IMR-90 (cell line): Measurements from ENCODE around the gene SLC19A1. TPM values are rescaled to one million over a fixed set of nuclear protein-coding genes. Genes with fewer than 3 reads are reported as not detected.

Experiments used
- ATAC-seq: fragments of 200-7000 bp; cut with Tn5 transposase; 2 replicates; pipeline ENCODE4 v1.9.1; 2020; ENCODE audit warnings: low read depth, mild to moderate bottlenecking, moderate library complexity
- BruUV-seq: library from RNA; stranded (reverse); fragments of 400-500 nt; replicated peaks from 2 replicates; lab custom pipeline; 2021; lab: Mats Ljungman, UMichigan
- CTCF ChIA-PET: fragments of 300-600 bp; formaldehyde crosslinking; extraction: SDS; loops from one replicate; lab custom pipeline; 2021; ENCODE audit warnings: antibody characterized with exemption; lab: Yijun Ruan, JAX
- POLR2A ChIA-PET: fragments of 300-600 bp; sonication (Branson Sonifier 250); formaldehyde crosslinking; loops from one replicate; lab custom pipeline; 2022; ENCODE audit warnings: antibody characterized with exemption; ENCODE audit not compliant: unreplicated experiment; lab: Charles Lee
- DNase-seq: peaks from one replicate; pipeline ENCODE4 v3.0.0; 2013
- H2AFZ ChIP-seq: replicated peaks from 2 replicates; pipeline ENCODE3; 2013; ENCODE audit warnings: low read length, mild to moderate bottlenecking; ENCODE audit not compliant: poor library complexity
- H2AK5ac ChIP-seq: 2 replicates; pipeline ENCODE4 v1.6.1; 2013; ENCODE audit warnings: low read depth, low read length, inconsistent platforms
- H2AK9ac ChIP-seq: replicated peaks from 2 replicates; pipeline ENCODE3; 2013; ENCODE audit warnings: mild to moderate bottlenecking, low read depth, low read length, moderate library complexity; ENCODE audit not compliant: poor library complexity
- H2BK120ac ChIP-seq: 2 replicates; pipeline ENCODE4 v1.6.1; 2013; ENCODE audit warnings: low read depth, low read length, inconsistent platforms
- H2BK15ac ChIP-seq: 3 replicates; pipeline ENCODE4 v1.6.1; 2013; ENCODE audit warnings: low read depth, low read length, inconsistent platforms
- H2BK20ac ChIP-seq: 2 replicates; pipeline ENCODE4 v1.6.1; 2013; ENCODE audit warnings: low read depth, mild to moderate bottlenecking, inconsistent platforms, low read length, moderate library complexity
- H2BK5ac ChIP-seq: 2 replicates; pipeline ENCODE4 v1.6.1; 2013; ENCODE audit warnings: mild to moderate bottlenecking, low read depth, low read length, inconsistent platforms; ENCODE audit not compliant: poor library complexity, severe bottlenecking
- H3K14ac ChIP-seq: replicated peaks from 2 replicates; pipeline ENCODE4 v1.6.1; 2013; ENCODE audit warnings: low read depth, low read length, inconsistent platforms
- H3K18ac ChIP-seq: 2 replicates; pipeline ENCODE4 v1.6.1; 2013; ENCODE audit warnings: low read depth, low read length, control low read depth
- H3K23ac ChIP-seq: 2 replicates; pipeline ENCODE4 v1.6.1; 2013; ENCODE audit warnings: low read depth, low read length, inconsistent platforms
- H3K27ac ChIP-seq: 2 replicates; pipeline ENCODE4 v1.5.1; 2013; ENCODE audit warnings: mild to moderate bottlenecking, control low read depth, low read length; ENCODE audit not compliant: insufficient read depth
- H3K27me3 ChIP-seq: 2 replicates; pipeline ENCODE4 v1.6.1; 2013; ENCODE audit warnings: low read length; ENCODE audit not compliant: control insufficient read depth, insufficient read depth
- H3K36me3 ChIP-seq: 2 replicates; pipeline ENCODE4 v1.6.1; 2013; ENCODE audit warnings: low read length, mixed read lengths; ENCODE audit not compliant: control insufficient read depth, insufficient read depth
- H3K4ac ChIP-seq: 2 replicates; pipeline ENCODE4 v1.6.1; 2013; ENCODE audit warnings: low read depth, low read length, inconsistent platforms
- H3K4me1 ChIP-seq: 2 replicates; pipeline ENCODE4 v1.6.1; 2013; ENCODE audit warnings: low read length, mixed read lengths; ENCODE audit not compliant: control insufficient read depth, insufficient read depth
- H3K4me2 ChIP-seq: 2 replicates; pipeline ENCODE4 v1.6.1; 2013; ENCODE audit warnings: low read depth, mild to moderate bottlenecking, control low read depth, low read length, moderate library complexity
- H3K4me3 ChIP-seq: 2 replicates; pipeline ENCODE4 v1.5.1; 2013; ENCODE audit warnings: low read depth, mild to moderate bottlenecking, control low read depth, low read length, moderate library complexity; ENCODE audit not compliant: insufficient read depth
- H3K56ac ChIP-seq: 2 replicates; pipeline ENCODE4 v1.6.1; 2013; ENCODE audit warnings: low read length, inconsistent platforms; ENCODE audit not compliant: insufficient read depth; ENCODE audit errors: extremely low read depth
- H3K79me1 ChIP-seq, 2 experiments: 2 replicates each; pipeline ENCODE4 v1.6.1; 2013; ENCODE audit warnings: low read length in 2 of 2, inconsistent platforms in 1 of 2, low read depth in 1 of 2
- H3K9ac ChIP-seq: 2 replicates; pipeline ENCODE4 v1.6.1; 2013; ENCODE audit warnings: low read depth, low read length, control low read depth
- H3K9me1 ChIP-seq: 2 replicates; pipeline ENCODE4 v1.6.1; 2013; ENCODE audit warnings: low read length, inconsistent platforms; ENCODE audit not compliant: insufficient read depth
- H3K9me3 ChIP-seq: 2 replicates; pipeline ENCODE4 v1.6.1; 2013; ENCODE audit warnings: low read length; ENCODE audit not compliant: control insufficient read depth, insufficient read depth
- H4K20me1 ChIP-seq: 2 replicates; pipeline ENCODE4 v1.6.1; 2013; ENCODE audit warnings: low read length, inconsistent platforms; ENCODE audit not compliant: insufficient read depth
- H4K5ac ChIP-seq: 2 replicates; pipeline ENCODE4 v1.6.1; 2013; ENCODE audit warnings: mild to moderate bottlenecking, low read depth, low read length, control low read depth
- H4K8ac ChIP-seq, 2 experiments: 2 replicates each; pipeline ENCODE4 v1.6.1; 2013; ENCODE audit warnings: low read depth in 2 of 2, low read length in 2 of 2, control low read depth in 1 of 2, inconsistent platforms in 1 of 2
- H4K91ac ChIP-seq: 2 replicates; pipeline ENCODE4 v1.6.1; 2013; ENCODE audit warnings: low read depth, low read length, inconsistent platforms; ENCODE audit not compliant: insufficient read depth
- BHLHE40 ChIP-seq: fragments of 150-350 bp; IDR thresholded peaks from 2 replicates; pipeline ENCODE4 v1.6.1; 2016; ENCODE audit warnings: mild to moderate bottlenecking, low read depth, low read length
- CEBPB ChIP-seq: IDR thresholded peaks from 2 replicates; pipeline ENCODE4 v1.6.1; 2012; ENCODE audit warnings: low read depth, low read length, improper control_type of control experiment
- CHD1 ChIP-seq: IDR thresholded peaks from 2 replicates; pipeline ENCODE4 v1.6.1; 2012; ENCODE audit warnings: low read depth, low read length, improper control_type of control experiment
- CTCF ChIP-seq: conservative IDR thresholded peaks from 2 replicates; pipeline ENCODE4 v1.5.1; 2012; ENCODE audit warnings: mild to moderate bottlenecking, low read depth, low read length, improper control_type of control experiment
- ELK1 ChIP-seq: fragments of 150-350 bp; IDR thresholded peaks from 2 replicates; pipeline ENCODE4 v1.6.1; 2016; ENCODE audit warnings: low read depth, mild to moderate bottlenecking, low read length, moderate library complexity, borderline replicate concordance
- FOS ChIP-seq: fragments of 150-350 bp; IDR thresholded peaks from 2 replicates; pipeline ENCODE4 v1.6.1; 2016; ENCODE audit warnings: low read depth, low read length
- MAFK ChIP-seq: IDR thresholded peaks from 2 replicates; pipeline ENCODE4 v1.6.1; 2012; ENCODE audit warnings: low read depth, low read length, improper control_type of control experiment
- MAZ ChIP-seq: IDR thresholded peaks from 2 replicates; pipeline ENCODE4 v1.6.1; 2012; ENCODE audit warnings: low read depth, mild to moderate bottlenecking, low read length, improper control_type of control experiment, moderate library complexity, borderline replicate concordance
- MXI1 ChIP-seq: IDR thresholded peaks from 2 replicates; pipeline ENCODE4 v1.6.1; 2012; ENCODE audit warnings: low read depth, mild to moderate bottlenecking, low read length, moderate library complexity, borderline replicate concordance
- NFE2L2 ChIP-seq: fragments of 150-350 bp; IDR thresholded peaks from 2 replicates; pipeline ENCODE4 v1.6.1; 2016; ENCODE audit warnings: low read depth, mild to moderate bottlenecking, low read length
- POLR2A ChIP-seq: IDR thresholded peaks from 2 replicates; pipeline ENCODE4 v1.6.1; 2012; ENCODE audit warnings: mild to moderate bottlenecking, low read depth, low read length
- RAD21 ChIP-seq: IDR thresholded peaks from 2 replicates; pipeline ENCODE4 v1.6.1; 2012; ENCODE audit warnings: low read length, improper control_type of control experiment
- RCOR1 ChIP-seq: IDR thresholded peaks from 2 replicates; pipeline ENCODE4 v1.6.1; 2012; ENCODE audit warnings: mild to moderate bottlenecking, low read length, improper control_type of control experiment; ENCODE audit not compliant: insufficient replicate concordance
- RFX5 ChIP-seq: IDR thresholded peaks from 2 replicates; pipeline ENCODE4 v1.8.0; 2012; ENCODE audit warnings: low read depth, mild to moderate bottlenecking, low read length, moderate library complexity
- SMC3 ChIP-seq: fragments of 150-350 bp; IDR thresholded peaks from 2 replicates; pipeline ENCODE4 v1.6.1; 2016; ENCODE audit warnings: low read depth, mild to moderate bottlenecking, antibody characterized with exemption, low read length, moderate library complexity
- WGBS, 2 experiments: methylation state at CpG; one replicate each; pipeline versions ENCODE4 v1.1.5 to v1.1.7; 2013; ENCODE audit warnings: missing lambda C conversion rate in 2 of 2; ENCODE audit not compliant: insufficient read length in 1 of 2; ENCODE audit errors: extremely low coverage in 2 of 2; 5-methylcytosine and 5-hydroxymethylcytosine counted together
- dilution Hi-C: fragments of 300-500 bp; cut with HindIII; formaldehyde crosslinking; loops from one replicate; pipeline ENCODE4 v1.14.3; 2018; ENCODE audit warnings: low sequenced_read_pairs; ENCODE audit not compliant: unreplicated experiment
- in situ Hi-C: fragments of 300-500 bp; cut with MboI; formaldehyde crosslinking; loops from 3 replicates; pipeline ENCODE4 v1.14.3; 2019; ENCODE audit warnings: low sequenced_read_pairs, inconsistent platforms, mixed read lengths
- intact Hi-C: fragments of 100-400 bp; cut with micrococcal nuclease; formaldehyde crosslinking; loops from 2 replicates; pipeline ENCODE4 v1.10.0; 2022
- polyA plus RNA-seq, 3 experiments: library from polyadenylated mRNA; depleted of rRNA; stranded (reverse); fragments of >200 nt; gene quantifications; 2 replicates each; pipeline ENCODE4 v1.2.3, GENCODE V29; 2012; ENCODE audit warnings: low replicate concordance in 1 of 3
- total RNA-seq: library from RNA; depleted of rRNA; stranded (reverse); fragments of >200 nt; gene quantifications from 2 replicates; pipeline ENCODE4 v1.2.3, GENCODE V29; 2012

The SLC19A1 gene
- total and polyA plus RNA-seq, 2 of the 4 experiments (the other 2 are of a cell fraction) = 2.2 to 16.2 TPM

- Histone ChIP-seq H3K27me3 (peaks cover 37% of the 10 kb centered on the region), H2BK120ac (no peak overlapping the region), H2BK20ac (no peak overlapping the region), H4K91ac (no peak overlapping the region), H3K14ac (no peak overlapping the region), H3K9me3 (peaks cover 35% of the 10 kb centered on the region), H3K9ac (no peak overlapping the region), H3K18ac (no peak overlapping the region), H2AK9ac (no peak overlapping the region), H2BK5ac (no peak overlapping the region), H4K5ac (no peak overlapping the region), H2AFZ (no peak overlapping the region), H3K4me3 (no peak overlapping the region), H3K4me1 (no peaks in the 10 kb centered on the region), H3K36me3 (no peaks in the 10 kb centered on the region), H2AK5ac (no peak overlapping the region), H4K8ac (no peak overlapping the region), H3K56ac (no peak overlapping the region), H4K20me1 (no peaks in the 10 kb centered on the region), H3K4ac (no peak overlapping the region), H2BK15ac (no peak overlapping the region), H3K27ac (no peak overlapping the region), H3K4me2 (no peak overlapping the region), H3K9me1 (no peaks in the 10 kb centered on the region), H3K23ac (no peak overlapping the region), H3K79me1 (no peaks in the 10 kb centered on the region)
- in situ Hi-C loops = no loop called here
- ATAC-seq (no peak), DNase-seq (no peak)
- dilution Hi-C loops = no loop called here
- TF ChIP-seq ELK1 (no peak), RFX5 (no peak), MXI1 (no peak), CEBPB (no peak), CTCF (no peak), MAFK (no peak), RAD21 (no peak), BHLHE40 (no peak), POLR2A (no peak), CHD1 (no peak), NFE2L2 (no peak), MAZ (no peak), SMC3 (no peak), RCOR1 (no peak), FOS (no peak)
- ChIA-PET POLR2A (no interaction called here), CTCF (no interaction called here)
- WGBS, 2 experiments = 14% methylated on average over 1 of the region's 10 CpGs; no CpG with 5 or more reads in 1 of the 2 experiments
- BruUV-seq = no TSS peak
- intact Hi-C loops = no loop called here
These were observed 41.7 kb upstream of the SLC19A1 start for GRCh38 chr21:45583831-45584509.
